Osteoblast (primary cell): ENCODE measurements around the gene TMEM186. TPM values are rescaled to one million over a fixed set of nuclear protein-coding genes. Genes with fewer than 3 reads are reported as not detected.

Experiments used
- DNase-seq: peaks from one replicate; pipeline ENCODE4 v3.0.0; 2011; ENCODE audit warnings: low spot score, mixed read lengths; ENCODE audit not compliant: insufficient read length; ENCODE audit errors: missing footprints
- H2AFZ ChIP-seq: 2 replicates; pipeline ENCODE4 v1.6.0; 2011; ENCODE audit warnings: mild to moderate bottlenecking, low read length
- H3K27ac ChIP-seq: 2 replicates; pipeline ENCODE4 v1.5.1; 2011; ENCODE audit warnings: mild to moderate bottlenecking, low read depth, low read length, moderate library complexity
- H3K27me3 ChIP-seq: 2 replicates; pipeline ENCODE4 v1.6.0; 2012; ENCODE audit warnings: mild to moderate bottlenecking, control low read depth, inconsistent platforms, low read length, moderate library complexity; ENCODE audit not compliant: insufficient read depth
- H3K36me3 ChIP-seq: 2 replicates; pipeline ENCODE4 v1.5.1; 2011; ENCODE audit warnings: mild to moderate bottlenecking, low read length, control low read depth, moderate library complexity; ENCODE audit not compliant: insufficient read depth
- H3K4me1 ChIP-seq: 2 replicates; pipeline ENCODE4 v1.5.1; 2011; ENCODE audit warnings: mild to moderate bottlenecking, low read length, control low read depth, moderate library complexity; ENCODE audit not compliant: insufficient read depth
- H3K4me2 ChIP-seq: 2 replicates; pipeline ENCODE4 v1.6.0; 2011; ENCODE audit warnings: mild to moderate bottlenecking, low read length; ENCODE audit not compliant: insufficient read depth
- H3K4me3 ChIP-seq: fragments of 200-600 bp; sonication (generic); 3 replicates; pipeline ENCODE4 v1.5.1; 2012; ENCODE audit warnings: mild to moderate bottlenecking, low read length, inconsistent platforms; ENCODE audit not compliant: insufficient read depth
- H3K79me2 ChIP-seq: 2 replicates; pipeline ENCODE4 v1.6.0; 2012; ENCODE audit warnings: mild to moderate bottlenecking, low read length, control low read depth, inconsistent platforms; ENCODE audit not compliant: insufficient read depth
- H3K9me3 ChIP-seq: 2 replicates; pipeline ENCODE4 v1.5.1; 2011; ENCODE audit warnings: low read depth, low read length, control low read depth
- H4K20me1 ChIP-seq: 2 replicates; pipeline ENCODE4 v1.6.0; 2012; ENCODE audit warnings: mild to moderate bottlenecking, low read length, control low read depth; ENCODE audit not compliant: insufficient read depth
- CTCF ChIP-seq: IDR thresholded peaks from 2 replicates; pipeline ENCODE4 v1.5.1; 2011; ENCODE audit warnings: mild to moderate bottlenecking, low read depth, low read length, moderate library complexity; ENCODE audit errors: extremely low read depth
- total RNA-seq: library from RNA; depleted of rRNA; stranded (reverse); fragments of >200 nt; gene quantifications from 2 replicates; pipeline ENCODE4 v1.2.3, GENCODE V29; 2012

The TMEM186 gene
- total RNA-seq, 1 donor = 4.0 TPM

GRCh38 chr16:8785408-8785807 is 12.0 kb downstream of the TMEM186 start:
- no peak for DNase-seq
- Histone ChIP-seq H4K20me1 (no peaks in the 10 kb centered on the region), H3K4me2 (no peak overlapping the region), H3K27me3 (no peaks in the 10 kb centered on the region), H3K79me2 (no peaks in the 10 kb centered on the region), H3K4me3 (no peak overlapping the region), H3K9me3 (no peaks in the 10 kb centered on the region), H3K27ac (no peak overlapping the region), H3K36me3 (no peaks in the 10 kb centered on the region), H2AFZ (no peak overlapping the region), H3K4me1 (no peaks in the 10 kb centered on the region)
- no peak for TF ChIP-seq CTCF

DNA sequence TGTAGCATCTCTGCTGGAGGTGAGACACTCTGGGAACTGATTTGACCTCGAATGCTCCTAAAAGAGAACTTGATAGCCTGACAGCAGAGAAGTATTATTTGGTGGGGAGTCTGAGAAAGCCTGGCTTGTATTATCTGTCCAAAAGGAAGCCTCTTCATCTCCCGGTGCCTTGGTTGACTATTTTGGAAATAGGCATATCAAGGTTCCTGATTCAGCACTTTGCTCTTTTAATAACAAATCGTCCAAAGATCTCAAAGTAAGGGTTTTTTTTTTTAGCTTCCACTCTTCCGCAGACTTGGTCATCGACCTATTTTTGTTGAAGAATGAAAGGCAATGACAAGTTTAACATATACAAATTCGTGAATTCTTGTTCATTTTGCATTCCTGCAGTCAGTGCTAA is 14.8 kb downstream of the TMEM186 start:
- Histone ChIP-seq H3K4me2 (no peak overlapping the region), H3K9me3 (no peaks in the 10 kb centered on the region), H3K36me3 (no peaks in the 10 kb centered on the region), H3K4me1 (no peaks in the 10 kb centered on the region), H4K20me1 (no peaks in the 10 kb centered on the region), H3K4me3 (no peak overlapping the region), H3K79me2 (no peaks in the 10 kb centered on the region), H3K27ac (no peak overlapping the region), H3K27me3 (no peaks in the 10 kb centered on the region), H2AFZ (no peak overlapping the region)
- TF ChIP-seq CTCF = no peak
- no peak for DNase-seq

DNA sequence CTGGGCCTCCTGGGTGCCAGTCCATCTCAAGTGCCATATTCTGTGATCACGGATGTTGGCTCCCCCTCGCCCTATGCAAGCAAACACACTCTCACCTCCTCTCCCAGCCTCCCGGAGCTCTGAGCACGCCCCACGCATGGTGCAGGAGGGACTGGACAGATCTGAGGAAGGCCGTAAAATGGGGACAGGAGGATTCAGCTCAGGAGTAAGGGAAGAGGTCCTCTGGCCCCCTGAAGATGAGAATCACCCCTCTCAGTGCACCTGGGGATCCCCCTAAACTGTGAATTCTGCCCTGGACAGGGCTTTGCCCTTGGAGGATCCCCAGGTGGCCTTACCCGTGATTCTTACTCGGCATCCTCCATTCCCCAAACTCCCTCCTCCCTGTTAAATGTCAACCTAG is 15.6 kb downstream of the TMEM186 start:
- H3K36me3 ChIP-seq = no peaks in the 10 kb centered on the region
- no peak overlapping the region for H3K4me2 ChIP-seq
- no peaks in the 10 kb centered on the region for H4K20me1 ChIP-seq
- H3K79me2 ChIP-seq = no peaks in the 10 kb centered on the region
- H3K27ac ChIP-seq = no peak overlapping the region
- TF ChIP-seq CTCF = no peak
- no peaks in the 10 kb centered on the region for H3K4me1 ChIP-seq
- H2AFZ ChIP-seq = no peak overlapping the region
- no peaks in the 10 kb centered on the region for H3K9me3 ChIP-seq
- H3K27me3 ChIP-seq = no peaks in the 10 kb centered on the region
- no peak for DNase-seq
- H3K4me3 ChIP-seq = no peak overlapping the region

DNA sequence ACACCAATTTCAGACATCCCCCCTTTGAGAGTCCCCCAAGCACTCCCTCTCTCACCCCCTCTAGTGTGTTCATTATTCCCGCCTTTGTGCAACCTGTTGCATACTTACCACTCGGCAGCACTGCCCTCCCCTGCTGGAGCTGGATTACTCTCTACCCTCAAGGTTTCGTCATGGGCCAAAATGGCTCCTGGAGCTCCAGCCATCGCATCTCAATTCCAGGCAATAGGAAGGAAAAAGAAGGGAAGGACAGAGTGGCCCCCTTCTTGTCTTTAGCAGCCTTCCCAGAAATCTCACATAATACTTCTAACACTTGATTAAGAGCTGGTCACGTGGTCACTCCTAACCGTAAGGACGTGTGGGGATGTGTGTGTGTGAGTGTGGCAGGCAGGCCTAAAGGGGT is 20.2 kb downstream of the TMEM186 start:
- Histone ChIP-seq H4K20me1 (no peaks in the 10 kb centered on the region), H3K79me2 (no peaks in the 10 kb centered on the region), H3K36me3 (no peaks in the 10 kb centered on the region), H3K27ac (no peak overlapping the region), H3K4me2 (no peak overlapping the region), H3K4me1 (no peaks in the 10 kb centered on the region), H2AFZ (no peak overlapping the region), H3K4me3 (no peak overlapping the region), H3K9me3 (no peaks in the 10 kb centered on the region), H3K27me3 (no peaks in the 10 kb centered on the region)
- TF ChIP-seq CTCF = no peak
- no peak for DNase-seq
